Spleen (tissue), 11 donors: ENCODE results near the gene HNRNPF. TPM values are rescaled to one million over a fixed set of nuclear protein-coding genes. Genes with fewer than 3 reads are reported as not detected.

Experiments used
- DNase-seq: peaks from one replicate; pipeline ENCODE4 v3.0.0-alpha.2; 2020
- H3K27ac ChIP-seq, 8 donors: fragments of 200-600 bp; sonication (generic) in 7 of 8; 1 replicate in 4 of 8; 2 replicates in 4 of 8; pipeline versions ENCODE4 v1.5.0 to v1.8.0; 2016 to 2021; ENCODE audit warnings: inconsistent platforms in 4 of 8, mild to moderate bottlenecking in 4 of 8, moderate library complexity in 1 of 8
- H3K27me3 ChIP-seq, 7 donors: fragments of 200-600 bp; sonication (generic) in 6 of 7; replicated peaks in 1 of 7; 1 replicate in 4 of 7; 2 replicates in 3 of 7; pipeline versions ENCODE4 v1.5.0 to v1.8.0; 2016 to 2021; ENCODE audit warnings: inconsistent platforms in 3 of 7, mild to moderate bottlenecking in 1 of 7
- H3K36me3 ChIP-seq, 6 donors: fragments of 200-600 bp; sonication (generic) in 5 of 6; 1 replicate in 4 of 6; 2 replicates in 2 of 6; pipeline versions ENCODE4 v1.5.0 to v1.8.0; 2016 to 2021; ENCODE audit warnings: inconsistent platforms in 2 of 6
- H3K4me1 ChIP-seq, 6 donors: fragments of 200-600 bp; sonication (generic) in 5 of 6; 1 replicate in 3 of 6; 2 replicates in 3 of 6; pipeline versions ENCODE4 v1.5.0 to v1.8.0; 2016 to 2021; ENCODE audit warnings: inconsistent platforms in 3 of 6
- H3K4me3 ChIP-seq, 8 donors: fragments of 200-600 bp; sonication (generic) in 7 of 8; 1 replicate in 4 of 8; 2 replicates in 4 of 8; pipeline versions ENCODE4 v1.5.0 to v1.8.0; 2016 to 2021; ENCODE audit warnings: inconsistent platforms in 4 of 8, mild to moderate bottlenecking in 4 of 8, moderate library complexity in 2 of 8
- H3K9me3 ChIP-seq, 8 donors: fragments of 200-600 bp; sonication (generic) in 7 of 8; 1 replicate in 4 of 8; 2 replicates in 4 of 8; pipeline versions ENCODE4 v1.5.0 to v1.8.0; 2016 to 2021; ENCODE audit warnings: inconsistent platforms in 4 of 8
- CTCF ChIP-seq, 11 experiments: fragments of 200-600 bp in 7 of 11; fragments of 450-650 bp in 4 of 11; sonication (generic) in 4 of 11; IDR thresholded peaks in 8 of 11; conservative IDR thresholded peaks in 3 of 11; 1 replicate in 7 of 11; 2 replicates in 4 of 11; pipeline versions ENCODE4 v1.4.0 to v1.8.0; 2016 to 2021; ENCODE audit warnings: antibody characterized with exemption in 11 of 11, inconsistent platforms in 4 of 11, mild to moderate bottlenecking in 1 of 11
- POLR2A ChIP-seq, 3 donors: fragments of 450-650 bp; IDR thresholded peaks; one replicate each; pipeline ENCODE4 v1.5.1; 2017; ENCODE audit warnings: antibody characterized with exemption in 3 of 3, mild to moderate bottlenecking in 1 of 3
- POLR2AphosphoS5 ChIP-seq, 3 donors: sonication (generic); formaldehyde crosslinking; IDR thresholded peaks; one replicate each; pipeline ENCODE4 v1.5.1; 2017; ENCODE audit warnings: antibody characterized with exemption in 3 of 3
- whole genome bisulfite sequencing, 5 donors: extraction: QIAGEN DNeasy Blood & Tissue Kit in 3 of 5; methylation state at CpG; one replicate each; pipeline versions ENCODE4 v1.1.5 to v1.1.7; 2013 to 2018; 5-methylcytosine and 5-hydroxymethylcytosine counted together
- intact Hi-C: fragments of 100-400 bp; cut with DNase I; formaldehyde crosslinking; loops from one replicate; pipeline ENCODE4 v1.15.0; 2023; ENCODE audit warnings: low total_unique reads
- polyA plus RNA-seq, 3 donors: library from polyadenylated mRNA; stranded (reverse); fragments of 200-250 nt; gene quantifications; one replicate each; pipeline ENCODE4 v1.2.1, GENCODE V29; 2013
- total RNA-seq, 7 donors: library from RNA; depleted of rRNA in 3 of 7; stranded (reverse); fragments of >200 nt in 3 of 7; fragmentation: NEBNext Ultra II Directional in 4 of 7; extraction: Animal tissue kit (Norgen Biotek cat#: 25700) in 4 of 7; gene quantifications; one replicate each; pipeline versions ENCODE4 v1.1.0 to v1.2.1, GENCODE V29; 2016 to 2021
- donor health status: healthy with polysubstance abuse.
- donor health status: DM: no; HTN: no; CAD: no; lungs with moderate emphysema.
- donor health status: DM: no; HTN: no; CAD: no.
- donor health status: Bipolar disorder and iron deficiency.
- donor health status: healthy.
- donor health status: DM: no; HTN: no; CAD: no.
- donor health status: DM: yes; HTN: yes; CAD: no.

HNRNPF gene
- total and polyA plus RNA-seq, 10 donors = 82.8 to 253 (median 173) TPM

GRCh38 chr10:43399320-43400310 lies 9.4 kb downstream of the HNRNPF start:
- peaks cover 0 to 47% (median 5%) of the 10 kb centered on the region in 6 donors for H3K36me3 ChIP-seq
- intact Hi-C loops = no loop called here
- peaks cover 59 to 95% (median 91%) of the 10 kb centered on the region in 6 donors for H3K4me1 ChIP-seq
- H3K27me3 ChIP-seq = no peaks in the 10 kb centered on the region
- H3K9me3 ChIP-seq = no peaks in the 10 kb centered on the region
- DNase-seq = no peak
- TF ChIP-seq POLR2A (IDR thresholded peaks at IDR 0.05) (no peak), CTCF (IDR thresholded peaks at IDR 0.05 in 8 of 11, conservative IDR thresholded peaks at IDR 0.05 in 3 of 11) (no peak), POLR2AphosphoS5 (IDR thresholded peaks at IDR 0.05) (no peak)
- peak overlapping the region in 1 of 8 donors; percentile 13 for H3K4me3 ChIP-seq
- H3K27ac ChIP-seq = peak overlapping the region; percentile 16 to 100 (median 98)
- WGBS, 5 donors = 66 to 81% (median 74%) methylated on average over 5 of the region's 5 CpGs

GRCh38 chr10:43398939-43399319 lies 10.1 kb downstream of the HNRNPF start:
- peaks cover 57 to 95% (median 91%) of the 10 kb centered on the region in 6 donors for H3K4me1 ChIP-seq
- whole genome bisulfite sequencing, 5 donors = 23 to 57% (median 43%) methylated on average over 2 of the region's 2 CpGs
- H3K27me3 ChIP-seq = no peaks in the 10 kb centered on the region
- DNase-seq = no peak
- no peak for TF ChIP-seq POLR2A (IDR thresholded peaks at IDR 0.05)
- TF ChIP-seq CTCF (IDR thresholded peaks at IDR 0.05 in 8 of 11, conservative IDR thresholded peaks at IDR 0.05 in 3 of 11) = no peak
- no peak for TF ChIP-seq POLR2AphosphoS5 (IDR thresholded peaks at IDR 0.05)
- no peak overlapping the region for H3K4me3 ChIP-seq
- H3K27ac ChIP-seq = peak overlapping the region; percentile 16 to 100 (median 98)
- peaks cover 0 to 52% (median 10%) of the 10 kb centered on the region in 6 donors for H3K36me3 ChIP-seq
- no peaks in the 10 kb centered on the region for H3K9me3 ChIP-seq
- intact Hi-C loops = no loop called here

- Histone ChIP-seq H3K4me3 (peak overlapping the region; percentile 60 to 79 (median 72)), H3K27ac (peak overlapping the region; percentile 86 to 100 (median 98)), H3K4me1 (peaks cover 53 to 95% (median 90%) of the 10 kb centered on the region in 6 donors), H3K27me3 (no peaks in the 10 kb centered on the region), H3K9me3 (no peaks in the 10 kb centered on the region), H3K36me3 (peaks cover 0 to 53% (median 28%) of the 10 kb centered on the region in 6 donors)
- intact Hi-C loops = no loop called here
- peak; percentile 97 for DNase-seq
- 0 to 2% (median 1%) methylated on average over 51 to 70 of the region's 70 CpGs for WGBS, 5 donors
- TF ChIP-seq CTCF (IDR thresholded peaks at IDR 0.05 in 8 of 11, conservative IDR thresholded peaks at IDR 0.05 in 3 of 11) (peak in 2 of 11 experiments; percentile 9 to 10), POLR2AphosphoS5 (IDR thresholded peaks at IDR 0.05) (peak; percentile 95 to 96 (median 95)), POLR2A (IDR thresholded peaks at IDR 0.05) (peak in 2 of 3 donors; percentile 39 to 57)
These were observed 11.9 kb downstream of the HNRNPF start for GRCh38 chr10:43396928-43397624.
